GM18520 (cell line): Measurements from ENCODE around the gene TMEM252.

Experiments used
- ATAC-seq: cut with Tn5 transposase; IDR thresholded peaks from one replicate; pipeline ENCODE4 v1.9.1; 2021; ENCODE audit not compliant: unreplicated experiment

Gene TMEM252

DNA sequence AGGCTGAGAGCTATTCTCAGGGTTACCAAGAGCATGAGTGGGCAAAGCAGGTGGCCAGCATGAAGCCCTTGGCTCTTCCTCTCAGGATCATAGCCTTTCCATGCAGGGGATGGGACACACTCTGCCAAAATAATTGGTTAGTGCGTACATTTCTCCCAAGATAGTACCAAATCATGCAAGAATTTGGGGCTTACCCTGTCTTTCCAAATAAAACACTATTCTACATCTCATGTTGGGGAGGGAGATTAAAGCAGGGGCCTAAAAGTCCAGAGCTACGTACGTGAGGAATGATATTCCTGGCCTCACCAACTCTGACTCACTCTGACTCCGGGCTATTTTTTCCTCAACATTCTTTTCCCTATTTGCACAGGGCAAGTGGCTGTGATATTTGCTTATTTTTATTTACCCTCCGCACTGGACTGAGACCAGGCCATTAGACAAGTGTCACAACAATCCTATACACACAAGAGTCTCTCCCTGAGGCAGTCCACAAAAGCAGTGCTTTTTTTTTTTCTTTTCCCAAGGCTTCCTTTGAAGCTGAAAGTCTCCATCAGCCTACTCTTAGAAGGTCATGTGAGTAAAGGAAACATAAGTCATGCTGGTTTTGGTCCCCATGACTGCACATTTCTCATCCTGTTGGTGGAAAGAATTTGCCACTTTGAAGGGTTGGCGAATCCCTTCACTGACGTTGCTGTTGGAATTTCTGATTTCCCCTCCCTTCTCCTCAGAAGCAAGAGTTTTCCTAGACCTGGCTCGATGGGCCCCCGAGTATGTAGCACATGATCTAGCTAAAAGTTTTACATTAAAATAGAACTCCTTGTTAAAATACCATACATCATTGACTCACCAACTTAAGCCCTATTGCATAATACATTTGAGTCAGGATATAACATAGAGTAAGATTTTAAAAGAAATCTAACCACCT lies 40.0 kb downstream of the TMEM252 start:
- no peak for ATAC-seq

DNA sequence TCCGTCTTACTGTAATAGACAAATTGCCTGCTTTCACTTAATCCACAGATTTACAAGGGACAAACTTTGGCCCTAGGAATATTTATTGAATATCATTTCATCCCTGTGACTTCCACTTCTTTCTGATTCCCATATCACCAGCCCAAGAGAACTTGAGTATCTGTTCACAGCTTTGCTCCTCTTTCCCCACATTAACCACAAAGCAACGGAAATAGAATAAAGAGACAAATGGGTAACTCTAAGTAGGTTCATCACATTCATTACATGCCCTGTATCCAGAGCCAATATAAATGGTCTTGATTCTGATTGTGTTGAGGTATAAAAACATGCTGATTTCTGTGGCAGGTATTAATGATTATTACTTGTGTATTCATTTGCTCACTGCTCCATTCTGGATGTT lies 41.9 kb downstream of the TMEM252 start:
- no peak for ATAC-seq

DNA sequence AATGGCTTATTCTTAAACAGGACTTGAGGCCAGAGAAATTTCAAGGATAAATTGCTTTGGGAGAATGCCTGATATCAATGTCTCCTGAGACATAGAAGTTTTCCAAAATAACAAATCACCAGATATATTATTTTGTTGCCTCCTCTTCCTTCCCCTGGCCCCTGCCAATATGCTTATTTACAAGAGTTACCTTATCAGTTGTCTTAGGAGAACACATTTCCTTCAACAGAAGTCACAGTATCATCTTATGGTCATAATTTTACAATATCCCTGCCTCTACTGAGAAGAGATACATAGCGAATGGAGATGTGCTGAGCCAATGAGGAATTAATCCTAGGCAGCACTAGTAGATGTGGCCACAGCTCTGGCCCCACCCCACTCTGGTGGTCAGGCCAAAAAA lies 43.1 kb downstream of the TMEM252 start:
- ATAC-seq = no peak

DNA sequence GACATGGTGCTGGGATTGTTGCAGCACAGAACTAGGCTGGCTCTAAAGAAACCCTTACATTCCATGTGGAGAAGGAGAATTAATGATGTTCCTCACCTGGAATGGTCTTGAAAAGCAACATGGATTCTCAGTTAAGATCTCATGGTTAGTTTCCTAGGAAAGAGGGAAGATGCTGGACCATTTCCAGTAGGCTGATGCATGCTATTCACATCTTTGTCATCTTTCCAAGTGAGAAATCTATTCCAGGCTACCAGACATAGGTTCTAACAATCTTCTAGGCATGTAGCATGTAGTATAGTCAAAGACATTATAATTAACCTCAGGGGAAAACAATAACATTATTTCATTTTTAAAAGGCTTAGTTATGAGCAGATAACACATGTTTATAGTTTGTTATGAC lies 44.3 kb downstream of the TMEM252 start:
- ATAC-seq = no peak

DNA sequence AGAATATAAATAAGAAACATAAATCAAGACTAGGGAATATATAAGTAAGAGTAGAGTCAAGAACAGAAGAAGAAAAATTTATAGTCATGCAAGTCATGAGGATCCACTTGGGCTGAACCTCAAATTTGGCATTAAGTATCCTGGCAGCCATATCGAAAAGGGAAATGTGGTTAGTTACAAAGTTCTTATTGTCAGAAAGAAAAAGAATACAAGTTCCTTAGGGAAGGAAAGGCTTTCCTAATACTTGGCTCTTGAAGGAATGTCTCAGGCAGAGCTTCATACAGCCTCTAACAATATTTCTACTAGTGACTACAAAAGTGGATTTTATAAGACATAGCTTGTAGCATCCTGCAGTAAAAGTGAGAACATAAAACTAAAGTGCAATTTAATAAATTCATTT lies 45.4 kb downstream of the TMEM252 start:
- ATAC-seq = no peak

DNA sequence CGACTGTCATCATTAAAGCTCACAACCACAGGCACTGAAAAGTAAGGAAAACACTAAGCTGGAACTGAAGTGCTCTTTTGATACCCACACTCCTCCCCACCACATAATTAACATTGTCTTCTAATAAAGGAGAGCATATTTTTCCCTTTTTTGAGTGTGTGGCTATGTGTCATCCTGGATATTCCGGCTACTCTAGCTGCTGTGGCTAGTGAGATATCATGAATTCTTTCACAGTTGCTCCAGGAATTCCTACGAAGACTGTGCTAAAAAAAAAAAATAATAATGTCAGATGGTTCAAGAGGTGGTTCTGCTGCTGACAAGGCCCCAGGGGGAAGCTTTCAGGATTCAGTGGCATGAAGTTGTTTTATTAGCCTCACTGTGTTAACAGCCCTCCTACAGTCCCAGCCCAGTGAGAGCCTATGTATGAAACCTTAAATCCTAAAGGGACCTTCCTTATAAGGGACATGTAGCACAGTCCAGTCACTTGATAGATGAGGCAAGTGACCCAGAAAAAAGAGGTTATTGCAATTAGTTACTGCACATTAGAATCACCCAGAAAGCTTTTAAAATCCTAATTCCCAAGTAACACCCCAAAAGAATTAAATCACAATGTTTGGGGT lies 46.6 kb downstream of the TMEM252 start:
- no peak for ATAC-seq

DNA sequence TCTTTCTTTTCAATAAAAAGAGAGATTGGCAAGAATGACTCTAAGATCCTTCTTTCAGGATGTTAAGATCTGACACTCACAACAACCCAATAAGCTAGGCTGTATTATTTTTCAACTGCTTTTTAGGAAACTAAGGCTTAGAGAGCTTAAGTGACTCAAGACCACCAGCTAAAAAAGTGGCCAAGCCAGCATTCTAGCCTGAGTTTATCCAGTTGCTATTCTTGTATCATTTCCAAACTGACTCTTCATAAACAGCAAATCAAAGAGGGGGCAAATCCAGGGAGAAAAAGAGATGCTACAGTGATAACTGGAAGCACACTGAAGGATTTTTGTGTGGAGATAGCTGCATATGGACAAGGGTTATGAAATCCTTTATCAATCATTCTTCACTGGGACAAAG lies 47.1 kb downstream of the TMEM252 start:
- ATAC-seq = no peak

DNA sequence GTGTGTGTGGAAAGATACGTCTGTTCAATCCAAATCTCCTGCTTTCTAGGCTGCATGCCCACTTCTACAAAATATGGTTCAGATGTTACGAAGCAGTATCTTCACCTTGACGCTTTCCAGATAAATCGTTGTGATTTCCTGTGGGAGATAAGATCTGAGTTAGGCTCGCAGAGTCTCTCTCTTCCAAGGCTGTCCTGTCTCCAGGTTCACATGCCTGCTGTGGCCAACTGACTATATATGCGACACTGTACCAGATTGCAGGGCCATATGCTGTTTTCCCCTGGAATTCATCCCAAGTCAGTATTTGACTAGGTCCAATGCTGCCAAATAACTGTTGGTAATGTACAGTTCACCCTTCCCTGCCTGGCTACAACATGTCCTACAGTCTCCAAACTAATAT lies 47.9 kb downstream of the TMEM252 start:
- ATAC-seq = no peak

DNA sequence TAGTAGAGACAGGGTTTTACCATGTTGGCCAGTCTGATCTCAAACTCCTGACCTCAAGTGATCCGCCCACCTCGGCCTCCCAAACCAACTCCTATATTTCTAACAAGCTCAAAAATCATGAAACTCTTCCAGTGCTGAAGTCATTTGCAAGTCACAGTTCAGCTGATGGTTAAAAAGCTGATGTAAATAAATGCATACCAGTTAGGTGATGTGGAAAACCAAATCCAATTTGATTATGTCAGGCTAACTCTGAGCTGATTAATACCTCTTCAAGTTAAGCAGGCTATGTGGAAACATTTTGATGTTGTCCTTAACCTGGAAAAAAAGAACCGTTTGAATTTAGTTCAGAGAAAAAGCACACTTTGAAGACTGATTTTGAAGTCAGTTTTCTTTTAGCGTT lies 51.0 kb downstream of the TMEM252 start:
- no peak for ATAC-seq

DNA sequence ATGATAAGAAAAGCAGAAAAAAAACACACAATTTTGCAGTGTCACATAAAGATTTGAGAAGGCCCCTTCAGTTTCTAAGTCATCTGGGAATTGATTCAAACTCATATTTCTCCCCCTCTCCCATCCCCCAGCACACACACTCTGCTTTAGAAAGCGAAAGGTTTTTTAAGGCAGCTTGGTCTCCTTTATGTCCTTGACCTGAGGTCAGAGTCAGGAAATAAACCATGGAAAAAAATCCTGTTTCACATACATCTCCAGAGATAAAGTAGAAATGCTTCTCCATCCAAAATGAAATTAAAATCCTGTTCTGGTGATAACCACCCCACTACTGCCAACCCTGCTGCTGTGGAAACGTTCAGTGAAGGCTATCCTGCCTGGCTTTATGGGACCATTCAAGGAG lies 52.6 kb downstream of the TMEM252 start:
- no peak for ATAC-seq
